ENCODE measurements around the gene MLH1. TPM values are rescaled to one million over a fixed set of nuclear protein-coding genes. Genes with fewer than 3 reads are reported as not detected.
"Not testable (repeated sequence)": the region's sequence is repeated elsewhere in the genome, so short reads cannot be mapped to it uniquely, and the experiment has no call there.

Gene MLH1
- total and polyA plus RNA-seq, 4 experiments from 2014 or later, result 15.6 to 33.8 (median 24.6) TPM

DNA sequence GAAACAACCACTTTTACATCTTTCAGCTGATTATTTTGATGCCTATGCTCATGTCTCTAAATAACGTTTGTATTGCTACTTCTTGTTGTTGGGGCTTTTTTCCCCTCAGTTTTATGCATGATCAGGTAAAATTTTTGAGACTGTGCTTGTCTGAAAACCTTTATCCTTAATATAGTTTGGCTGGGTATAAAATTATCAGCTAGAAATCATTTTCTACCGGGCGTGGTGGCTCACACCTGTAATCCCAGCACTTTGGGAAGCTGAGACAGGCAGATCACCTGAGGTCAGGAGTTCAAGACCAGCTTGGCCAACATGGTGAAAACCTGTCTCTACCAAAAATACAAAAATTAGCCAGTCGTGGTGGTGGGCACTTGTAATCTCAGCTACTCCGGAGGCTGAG lies 45.5 kb upstream of the MLH1 start:
- H3K27ac Mint-ChIP-seq, result peak overlapping the region in 1 of 7 donors; percentile 90

DNA sequence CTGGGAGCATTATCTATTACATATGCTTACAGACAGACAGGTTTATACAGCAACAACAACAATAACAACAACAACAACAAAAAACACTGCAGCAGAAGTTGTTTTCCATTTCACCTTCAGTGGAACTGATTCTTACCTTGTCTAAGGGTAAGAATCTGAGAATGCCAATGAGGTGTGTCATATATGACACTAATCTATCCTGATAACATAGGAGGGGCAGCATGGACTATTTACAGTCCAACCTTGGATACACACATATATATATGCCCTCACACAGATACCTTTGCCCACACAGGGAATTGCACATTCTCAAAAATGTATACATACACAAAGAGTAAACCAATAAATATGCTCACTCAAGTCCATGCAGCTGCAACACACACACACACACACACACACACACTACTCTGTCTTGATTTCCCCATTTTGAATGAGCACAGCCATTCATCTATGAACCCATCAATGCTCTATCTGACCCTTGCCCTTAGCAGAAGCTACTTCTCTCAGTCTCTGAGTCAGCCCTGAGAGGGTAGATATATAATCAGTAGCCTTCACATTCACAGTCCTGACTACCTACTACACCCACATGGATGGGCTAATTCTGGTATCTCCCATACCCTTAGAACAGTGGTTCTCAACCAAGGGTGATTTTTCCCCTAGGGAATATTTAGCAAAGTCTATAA lies 38.7 kb upstream of the MLH1 start:
- H3K4me3 Mint-ChIP-seq, result no peak overlapping the region
- Histone ChIP-seq H3K27me3 (ENCODE audit: insufficient read depth, low read length) (no peaks in the 10 kb centered on the region), H3K9me3 (ENCODE audit: control insufficient read depth in 1 of 2, low read length in 2 of 2) (no peaks in the 10 kb centered on the region), H3K4me3 (ENCODE audit: low read length in 2 of 2) (no peak overlapping the region), H3K27ac (ENCODE audit: low read depth, low read length) (no peak overlapping the region), H3K36me3 (ENCODE audit: insufficient read depth, low read length) (no peaks in the 10 kb centered on the region), H3K4me1 (ENCODE audit: insufficient read depth, low read length) (peaks cover 9% of the 10 kb centered on the region)
- H3K4me1 Mint-ChIP-seq, result peaks cover 10 to 12% (median 11%) of the 10 kb centered on the region in 4 donors
- ChIA-PET CTCF (ENCODE audit: partially characterized antibody) (interaction anchor here (1.0 to 7.4 kb wide), 5 partner anchors 13 to 224 kb away, joined by 3 to 100 read pairs (median 3); no protein-coding TSS in a partner anchor), POLR2A (ENCODE audit: partially characterized antibody) (interaction anchor here (0.6 to 1.1 kb wide), 2 partner anchors 48 to 79 kb away, joined by 3 to 5 read pairs; no protein-coding TSS in a partner anchor)
- no peak overlapping the region for H3K27ac Mint-ChIP-seq
- H3K27me3 Mint-ChIP-seq, result no peaks in the 10 kb centered on the region
- DNase-seq, result no peak
- intact Hi-C loops (cut with micrococcal nuclease), result loop anchor here (10.0 kb wide), 1 partner anchor 990 kb away; no protein-coding TSS in a partner anchor
- H3K36me3 Mint-ChIP-seq, result no peaks in the 10 kb centered on the region
- H3K9me3 Mint-ChIP-seq, result no peaks in the 10 kb centered on the region

More for the DNA sequence above, 45.5 kb upstream of the MLH1 start:
- H3K4me3 Mint-ChIP-seq, result peak overlapping the region in 1 of 8 donors; percentile 32
- H3K27me3 Mint-ChIP-seq; H3K27me3 ChIP-seq (ENCODE audit: insufficient read depth, low read length); H3K27ac ChIP-seq (ENCODE audit: low read depth, low read length); intact Hi-C loops (cut with micrococcal nuclease); H3K4me3 ChIP-seq (ENCODE audit: low read length in 2 of 2); H3K36me3 ChIP-seq (ENCODE audit: insufficient read depth, low read length); H3K9me3 ChIP-seq (ENCODE audit: control insufficient read depth in 1 of 2, low read length in 2 of 2); DNase-seq: not testable (repeated sequence)
- H3K4me1 ChIP-seq (ENCODE audit: insufficient read depth, low read length), result peaks cover 13% of the 10 kb centered on the region
- POLR2A ChIA-PET (ENCODE audit: partially characterized antibody), result interaction anchor here (1.3 to 2.3 kb wide), 2 partner anchors 41 to 45 kb away, joined by 3 to 10 read pairs; partner anchors contain the start of genes EPM2AIP1 and MLH1
- H3K4me1 Mint-ChIP-seq, result peaks cover 4 to 18% (median 11%) of the 10 kb centered on the region in 4 donors
- peaks cover 11 to 15% of the 10 kb centered on the region in 2 donors for H3K36me3 Mint-ChIP-seq
- peaks cover 0 to 24% (median 16%) of the 10 kb centered on the region in 8 donors for H3K9me3 Mint-ChIP-seq
- CTCF ChIA-PET (ENCODE audit: partially characterized antibody), result interaction anchor here (2.0 kb wide), 1 partner anchor 10 kb away, joined by 9 read pairs; no protein-coding TSS in a partner anchor

DNA sequence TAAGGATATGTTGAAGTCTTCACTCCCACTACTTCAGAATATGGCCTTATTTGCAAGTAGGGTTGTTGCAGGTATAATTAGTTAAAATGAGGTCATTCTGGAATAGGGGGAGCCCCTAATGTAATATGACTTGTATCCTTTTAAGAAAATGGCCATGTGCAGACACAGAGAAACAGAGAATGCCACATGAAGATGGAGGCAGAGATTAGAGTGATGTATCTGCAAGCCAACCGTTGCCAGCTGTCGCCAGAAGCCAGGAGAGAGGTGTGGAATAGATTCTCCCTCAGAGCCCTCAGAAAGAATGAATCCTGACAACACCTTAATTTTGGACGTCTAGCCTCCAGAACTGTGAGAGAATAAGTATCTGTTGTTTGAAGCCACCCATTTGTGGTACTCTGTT lies 37.2 kb upstream of the MLH1 start:
- Mint-ChIP-seq H3K9me3 (no peaks in the 10 kb centered on the region), H3K4me3 (no peak overlapping the region), H3K27ac (no peak overlapping the region), H3K36me3 (no peaks in the 10 kb centered on the region), H3K4me1 (peaks cover 10 to 12% (median 11%) of the 10 kb centered on the region in 4 donors), H3K27me3 (no peaks in the 10 kb centered on the region)
- POLR2A ChIA-PET (ENCODE audit: partially characterized antibody), result interaction anchor here (1.0 to 3.2 kb wide), 2 partner anchors 11 to 18 kb away, joined by 3 to 27 read pairs; partner anchors contain the start of gene TRANK1
- H3K4me1 ChIP-seq (ENCODE audit: insufficient read depth, low read length), result peaks cover 9% of the 10 kb centered on the region
- no peaks in the 10 kb centered on the region for H3K36me3 ChIP-seq (ENCODE audit: insufficient read depth, low read length)
- no peak overlapping the region for H3K27ac ChIP-seq (ENCODE audit: low read depth, low read length)
- CTCF ChIA-PET (ENCODE audit: partially characterized antibody), result interaction anchor here (0.9 to 7.4 kb wide), 9 partner anchors 11 to 225 kb away, joined by 3 to 100 read pairs (median 7); partner anchors contain the start of gene TRANK1
- no peaks in the 10 kb centered on the region for H3K9me3 ChIP-seq (ENCODE audit: control insufficient read depth in 1 of 2, low read length in 2 of 2)
- no peaks in the 10 kb centered on the region for H3K27me3 ChIP-seq (ENCODE audit: insufficient read depth, low read length)
- DNase-seq, result no peak
- intact Hi-C loops (cut with micrococcal nuclease), result loop anchor here (10.0 kb wide), 1 partner anchor 991 kb away; no protein-coding TSS in a partner anchor
- H3K4me3 ChIP-seq (ENCODE audit: low read length in 2 of 2), result no peak overlapping the region

DNA sequence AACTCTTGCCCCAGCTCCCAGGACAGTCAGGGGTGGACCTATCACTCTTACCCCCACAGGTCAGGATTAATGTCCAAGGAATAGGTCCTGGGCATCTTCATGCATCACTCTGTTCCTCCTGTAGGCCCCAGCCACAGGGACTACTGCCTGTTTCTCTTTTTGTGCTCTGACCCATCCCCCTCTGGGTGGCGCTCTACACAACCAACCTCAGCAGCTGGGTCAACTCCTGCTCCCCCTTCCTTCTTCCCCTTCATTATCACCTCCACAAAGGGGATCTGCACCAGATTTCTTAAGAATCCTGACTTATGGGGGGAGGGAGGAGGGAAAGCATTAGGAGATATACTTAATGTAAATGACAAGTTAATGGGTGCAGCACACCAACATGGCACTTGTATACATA lies 36.3 kb upstream of the MLH1 start:
- no peak overlapping the region for H3K4me3 ChIP-seq (ENCODE audit: low read length in 2 of 2)
- Mint-ChIP-seq H3K4me3 (no peak overlapping the region), H3K27me3 (no peaks in the 10 kb centered on the region), H3K4me1 (peaks cover 10 to 12% (median 11%) of the 10 kb centered on the region in 4 donors), H3K9me3 (no peaks in the 10 kb centered on the region), H3K27ac (peak overlapping the region in 1 of 7 donors; percentile 17), H3K36me3 (no peaks in the 10 kb centered on the region)
- no peak for DNase-seq
- ChIA-PET POLR2A (ENCODE audit: partially characterized antibody) (interaction anchor here (1.5 to 3.2 kb wide), 3 partner anchors 12 to 56 kb away, joined by 3 to 27 read pairs (median 8); partner anchors contain the start of gene TRANK1), CTCF (ENCODE audit: partially characterized antibody) (interaction anchor here (0.9 to 7.4 kb wide), 14 partner anchors 11 to 228 kb away, joined by 3 to 100 read pairs (median 22); partner anchors contain the start of genes EPM2AIP1, MLH1 and TRANK1)
- intact Hi-C loops (cut with micrococcal nuclease), result loop anchor here (10.0 kb wide), 1 partner anchor 992 kb away; no protein-coding TSS in a partner anchor
- no peaks in the 10 kb centered on the region for H3K9me3 ChIP-seq (ENCODE audit: control insufficient read depth in 1 of 2, low read length in 2 of 2)
- peaks cover 9% of the 10 kb centered on the region for H3K4me1 ChIP-seq (ENCODE audit: insufficient read depth, low read length)
- no peaks in the 10 kb centered on the region for H3K27me3 ChIP-seq (ENCODE audit: insufficient read depth, low read length)
- H3K36me3 ChIP-seq (ENCODE audit: insufficient read depth, low read length), result no peaks in the 10 kb centered on the region
- no peak overlapping the region for H3K27ac ChIP-seq (ENCODE audit: low read depth, low read length)

DNA sequence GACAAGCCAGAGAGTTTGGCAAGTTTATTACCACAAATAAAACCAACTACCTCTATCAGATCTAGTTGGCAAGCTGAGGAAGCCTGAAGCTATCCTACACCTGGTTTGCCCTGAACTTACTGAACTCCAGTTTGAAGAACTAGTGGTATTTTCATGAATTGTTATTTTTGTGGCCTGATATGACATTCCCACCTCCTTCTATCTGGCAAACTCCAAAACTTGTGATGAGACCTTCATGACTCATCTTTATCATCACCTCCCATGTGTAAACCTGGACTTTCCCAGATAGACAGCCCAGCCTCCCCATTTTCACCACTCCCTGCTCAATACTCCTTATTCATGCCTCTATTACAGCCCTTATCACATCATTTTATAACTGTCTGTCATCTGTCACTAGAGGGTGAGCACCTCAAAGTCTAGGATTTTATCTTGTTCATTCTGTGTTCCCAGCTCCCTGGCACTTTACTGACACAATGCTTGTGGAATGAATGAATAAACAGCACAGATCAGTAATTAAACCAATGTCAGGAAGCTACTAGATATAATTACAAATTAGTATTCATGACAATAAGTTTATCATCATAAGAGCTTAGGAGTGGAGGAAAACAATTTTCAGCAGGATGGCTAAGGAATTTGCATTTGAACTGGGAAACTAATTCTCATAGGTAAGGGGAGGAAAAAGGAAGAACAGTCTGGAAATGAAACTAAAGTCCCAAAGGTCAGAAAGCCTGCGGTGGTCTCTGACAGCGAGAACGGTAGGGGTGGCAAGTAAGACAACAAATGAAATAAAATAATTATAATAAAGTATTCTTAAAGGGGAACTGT lies 35.2 kb upstream of the MLH1 start:
- no peak overlapping the region for H3K27ac ChIP-seq (ENCODE audit: low read depth, low read length)
- intact Hi-C loops (cut with micrococcal nuclease), result loop anchor here (1.0 to 10.0 kb wide), 6 partner anchors 36 to 993 kb away; no protein-coding TSS in a partner anchor
- POLR2A ChIA-PET (ENCODE audit: partially characterized antibody), result interaction anchor here (0.6 to 3.2 kb wide), 14 partner anchors 12 to 123 kb away, joined by 3 to 27 read pairs (median 4); partner anchors contain the start of genes EPM2AIP1, MLH1 and TRANK1
- no peak overlapping the region for H3K4me3 ChIP-seq (ENCODE audit: low read length in 2 of 2)
- Mint-ChIP-seq H3K4me3 (peak overlapping the region in 5 of 8 donors; percentile 4 to 65 (median 40)), H3K36me3 (no peaks in the 10 kb centered on the region), H3K4me1 (peaks cover 10 to 12% (median 11%) of the 10 kb centered on the region in 4 donors), H3K9me3 (no peaks in the 10 kb centered on the region), H3K27me3 (no peaks in the 10 kb centered on the region), H3K27ac (peak overlapping the region; percentile 61 to 85 (median 77))
- H3K27me3 ChIP-seq (ENCODE audit: insufficient read depth, low read length), result no peaks in the 10 kb centered on the region
- DNase-seq, result no peak
- H3K9me3 ChIP-seq (ENCODE audit: control insufficient read depth in 1 of 2, low read length in 2 of 2), result no peaks in the 10 kb centered on the region
- CTCF ChIA-PET (ENCODE audit: partially characterized antibody), result interaction anchor here (0.6 to 7.4 kb wide), 47 partner anchors 7 to 297 kb away, joined by 3 to 100 read pairs (median 6); partner anchors contain the start of genes EPM2AIP1, MLH1 and TRANK1
- H3K4me1 ChIP-seq (ENCODE audit: insufficient read depth, low read length), result peaks cover 9% of the 10 kb centered on the region
- no peaks in the 10 kb centered on the region for H3K36me3 ChIP-seq (ENCODE audit: insufficient read depth, low read length)

DNA sequence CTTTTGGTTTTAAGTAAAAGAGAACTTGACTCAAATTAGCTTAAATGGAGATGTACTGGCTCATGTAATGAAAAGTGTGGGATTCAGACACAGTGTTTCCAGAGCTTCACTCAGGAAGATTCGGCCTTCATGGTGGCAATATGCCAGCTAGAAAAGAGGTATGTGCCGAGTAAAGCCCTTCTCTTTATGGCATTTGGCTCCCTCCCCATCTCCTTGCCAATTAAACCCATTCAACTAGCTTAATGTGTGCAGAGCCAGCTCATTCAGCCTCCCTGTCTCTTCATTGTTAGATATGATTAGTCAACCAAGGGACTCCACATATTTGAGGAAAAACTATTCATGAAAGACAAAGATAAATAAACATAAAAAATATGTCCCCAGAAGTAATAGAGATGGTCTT lies 33.5 kb upstream of the MLH1 start:
- CTCF ChIA-PET (ENCODE audit: partially characterized antibody), result interaction anchor here (0.7 to 7.4 kb wide), 14 partner anchors 9 to 232 kb away, joined by 3 to 100 read pairs (median 10); partner anchors contain the start of genes EPM2AIP1, MLH1 and TRANK1
- DNase-seq, result no peak
- Histone ChIP-seq H3K9me3 (ENCODE audit: control insufficient read depth in 1 of 2, low read length in 2 of 2) (no peaks in the 10 kb centered on the region), H3K27me3 (ENCODE audit: insufficient read depth, low read length) (no peaks in the 10 kb centered on the region), H3K27ac (ENCODE audit: low read depth, low read length) (no peak overlapping the region), H3K4me3 (ENCODE audit: low read length in 2 of 2) (no peak overlapping the region), H3K4me1 (ENCODE audit: insufficient read depth, low read length) (peaks cover 9% of the 10 kb centered on the region), H3K36me3 (ENCODE audit: insufficient read depth, low read length) (no peaks in the 10 kb centered on the region)
- Mint-ChIP-seq H3K4me3 (no peak overlapping the region), H3K9me3 (no peaks in the 10 kb centered on the region), H3K27ac (peak overlapping the region in 1 of 7 donors; percentile 29), H3K4me1 (peaks cover 11 to 12% (median 12%) of the 10 kb centered on the region in 4 donors), H3K36me3 (no peaks in the 10 kb centered on the region), H3K27me3 (no peaks in the 10 kb centered on the region)
- POLR2A ChIA-PET (ENCODE audit: partially characterized antibody), result interaction anchor here (1.5 kb wide), 1 partner anchor 16 kb away, joined by 3 read pairs; no protein-coding TSS in a partner anchor
- intact Hi-C loops (cut with micrococcal nuclease), result loop anchor here (10.0 kb wide), 1 partner anchor 995 kb away; no protein-coding TSS in a partner anchor

Measured in CD4-positive, alpha-beta memory T cell (primary cell).